Gastroesophageal sphincter (tissue), 4 donors: ENCODE results near the gene LRRFIP1. TPM values are rescaled to one million over a fixed set of nuclear protein-coding genes. Genes with fewer than 3 reads are reported as not detected.
"Not testable (repeated sequence)": the region's sequence is repeated elsewhere in the genome, so short reads cannot be mapped to it uniquely, and the experiment has no call there.

Experiments
- ATAC-seq: fragments of 150-250 bp; one replicate; pipeline ENCODE4 v1.9.1; 2016; ENCODE audit warnings: mild to moderate bottlenecking, moderate library complexity
- H3K27ac ChIP-seq, 4 donors: fragments of 200-600 bp; sonication (generic) in 3 of 4; 1 replicate in 3 of 4; 2 replicates in 1 of 4; pipeline ENCODE4 v1.5.1; 2016 to 2019
- H3K27me3 ChIP-seq: fragments of 200-600 bp; sonication (generic); one replicate; pipeline ENCODE4 v1.5.1; 2019
- H3K36me3 ChIP-seq, 2 donors: fragments of 200-600 bp; sonication (generic); one replicate each; pipeline ENCODE4 v1.5.1; 2019; ENCODE audit warnings: control low read depth in 1 of 2
- H3K4me1 ChIP-seq, 3 donors: fragments of 200-600 bp; sonication (generic); 1 replicate in 2 of 3; 2 replicates in 1 of 3; pipeline ENCODE4 v1.5.1; 2016 to 2019; ENCODE audit warnings: control low read depth in 2 of 3
- H3K4me3 ChIP-seq, 2 donors: fragments of 200-600 bp; sonication (generic); one replicate each; pipeline ENCODE4 v1.5.1; 2019; ENCODE audit warnings: mild to moderate bottlenecking in 1 of 2, moderate library complexity in 1 of 2
- H3K9me3 ChIP-seq, 3 donors: fragments of 200-600 bp; sonication (generic); one replicate each; pipeline ENCODE4 v1.5.1; 2017 to 2019; ENCODE audit warnings: control low read depth in 2 of 3
- CTCF ChIP-seq, 4 experiments: fragments of 200-600 bp in 2 of 4; fragments of 450-650 bp in 2 of 4; sonication (generic) in 1 of 4; IDR thresholded peaks; one replicate each; pipeline ENCODE4 v1.5.1; 2017 to 2019; ENCODE audit warnings: antibody characterized with exemption in 4 of 4, mild to moderate bottlenecking in 2 of 4, moderate library complexity in 2 of 4
- EP300 ChIP-seq: sonication (generic); formaldehyde crosslinking; IDR thresholded peaks from one replicate; pipeline ENCODE4 v1.6.1; 2017; ENCODE audit warnings: antibody characterized with exemption, mild to moderate bottlenecking
- POLR2A ChIP-seq, 2 donors: fragments of 450-650 bp; IDR thresholded peaks; one replicate each; pipeline ENCODE4 v1.6.1; 2017; ENCODE audit warnings: antibody characterized with exemption in 2 of 2, mild to moderate bottlenecking in 2 of 2, moderate library complexity in 1 of 2
- POLR2AphosphoS5 ChIP-seq: sonication (generic); formaldehyde crosslinking; IDR thresholded peaks from one replicate; pipeline ENCODE4 v1.6.1; 2017; ENCODE audit warnings: antibody characterized with exemption
- WGBS, 2 donors: methylation state at CpG; one replicate each; pipeline ENCODE4 v1.1.5; 2018; ENCODE audit warnings: low coverage in 1 of 2; 5-methylcytosine and 5-hydroxymethylcytosine counted together
- total RNA-seq, 4 donors: library from RNA; depleted of rRNA; stranded (reverse); fragments of >200 nt; gene quantifications; one replicate each; pipeline ENCODE4 v1.1.0, GENCODE V29; 2016

The LRRFIP1 gene
- total RNA-seq, 4 donors from 2014 or later: 164 to 225 (median 179) TPM

GRCh38 chr2:237746302-237747080, 119.1 kb downstream of the LRRFIP1 start:
- Histone ChIP-seq H3K4me3 (no peak overlapping the region), H3K4me1 (peaks cover 0 to 51% (median 20%) of the 10 kb centered on the region in 3 donors), H3K27me3 (no peaks in the 10 kb centered on the region), H3K36me3 (peaks cover 0 to 53% of the 10 kb centered on the region in 2 donors), H3K27ac (no peak overlapping the region), H3K9me3 (no peaks in the 10 kb centered on the region)
- TF ChIP-seq POLR2AphosphoS5 (no peak), POLR2A (IDR thresholded peaks at IDR 0.05) (no peak), EP300 (no peak), CTCF (IDR thresholded peaks at IDR 0.05) (no peak)
- ATAC-seq: no peak
- 75 to 81% methylated on average over 8 to 12 of the region's 15 CpGs for WGBS, 2 donors

- no peak for ATAC-seq
- WGBS, 2 donors: 60 to 89% methylated on average over 1 to 6 of the region's 9 CpGs
- no peak overlapping the region for H3K27ac ChIP-seq
Observed at GRCh38 chr2:237747189-237747588, 119.8 kb downstream of the LRRFIP1 start.

GRCh38 chr2:237749002-237749401, 121.6 kb downstream of the LRRFIP1 start:
- no peak overlapping the region for H3K4me3 ChIP-seq
- peaks cover 0 to 78% of the 10 kb centered on the region in 2 donors for H3K36me3 ChIP-seq
- 80 to 81% methylated on average over 4 to 5 of the region's 11 CpGs for WGBS, 2 donors

More at GRCh38 chr2:237747189-237747588, 119.8 kb downstream of the LRRFIP1 start:
- Histone ChIP-seq H3K9me3 (no peaks in the 10 kb centered on the region), H3K27me3 (no peaks in the 10 kb centered on the region), H3K4me3 (no peak overlapping the region), H3K36me3 (peaks cover 0 to 60% of the 10 kb centered on the region in 2 donors), H3K4me1 (peaks cover 0 to 44% (median 18%) of the 10 kb centered on the region in 3 donors)
- no peak for TF ChIP-seq POLR2A (IDR thresholded peaks at IDR 0.05)
- no peak for TF ChIP-seq CTCF (IDR thresholded peaks at IDR 0.05)
- no peak for TF ChIP-seq EP300
- TF ChIP-seq POLR2AphosphoS5: no peak

GRCh38 chr2:237749961-237750360, 122.6 kb downstream of the LRRFIP1 start:
- WGBS, 2 donors: 37 to 50% methylated on average over 2 of the region's 2 CpGs
- H3K27me3 ChIP-seq: no peaks in the 10 kb centered on the region
- no peak for TF ChIP-seq CTCF (IDR thresholded peaks at IDR 0.05)
- no peak for TF ChIP-seq POLR2AphosphoS5
- no peak for TF ChIP-seq POLR2A (IDR thresholded peaks at IDR 0.05)
- no peak for TF ChIP-seq EP300
- no peak overlapping the region for H3K4me3 ChIP-seq
- no peak overlapping the region for H3K27ac ChIP-seq
- H3K36me3 ChIP-seq: peaks cover 0 to 88% of the 10 kb centered on the region in 2 donors
- ATAC-seq: no peak
- H3K4me1 ChIP-seq: peaks cover 0 to 16% (median 0%) of the 10 kb centered on the region in 3 donors
- H3K9me3 ChIP-seq: no peaks in the 10 kb centered on the region

More at GRCh38 chr2:237749002-237749401, 121.6 kb downstream of the LRRFIP1 start:
- no peak for ATAC-seq
- TF ChIP-seq EP300 (no peak), POLR2A (IDR thresholded peaks at IDR 0.05) (no peak), POLR2AphosphoS5 (no peak), CTCF (IDR thresholded peaks at IDR 0.05) (no peak)
- Histone ChIP-seq H3K27ac (no peak overlapping the region), H3K9me3 (no peaks in the 10 kb centered on the region), H3K4me1 (peaks cover 0 to 26% (median 9%) of the 10 kb centered on the region in 3 donors), H3K27me3 (no peaks in the 10 kb centered on the region)

DNA sequence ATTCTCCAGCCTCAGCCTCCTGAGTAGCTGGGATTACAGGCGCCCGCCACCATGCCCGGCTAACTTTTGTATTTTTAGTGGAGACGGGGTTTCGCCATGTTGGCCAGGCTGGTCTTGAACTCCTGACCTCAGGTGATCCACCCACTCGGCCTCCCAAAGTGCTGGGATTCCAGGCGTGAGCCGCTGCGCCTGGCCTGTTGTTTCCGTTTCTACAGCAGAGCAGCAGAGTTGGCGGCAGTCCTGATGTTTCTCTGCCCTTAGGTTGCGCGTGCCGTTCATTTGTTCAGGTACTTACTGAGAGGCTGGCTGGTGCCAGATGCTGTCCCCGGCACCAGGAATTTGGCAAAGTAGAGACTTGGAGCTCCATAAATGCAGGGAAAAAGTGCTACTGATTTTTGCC, 123.1 kb downstream of the LRRFIP1 start:
- H3K27me3 ChIP-seq, H3K4me3 ChIP-seq, H3K27ac ChIP-seq, ATAC-seq, H3K9me3 ChIP-seq: not testable (repeated sequence)
- Histone ChIP-seq H3K4me1 (peaks cover 0 to 11% (median 0%) of the 10 kb centered on the region in 3 donors), H3K36me3 (peaks cover 0 to 93% of the 10 kb centered on the region in 2 donors)
- 60 to 84% methylated on average over 1 to 7 of the region's 15 CpGs for WGBS, 2 donors
